ENCODE measurements around the gene BFSP1. TPM values are rescaled to one million over a fixed set of nuclear protein-coding genes. Genes with fewer than 3 reads are reported as not detected.

The BFSP1 gene
- total RNA-seq, 1 donor, result 2.9 TPM

GRCh38 chr20:17522528-17522927 lies 8.7 kb downstream of the BFSP1 start:
- H3K4me2 ChIP-seq (ENCODE audit: insufficient read depth, low read length), result no peak overlapping the region
- TF ChIP-seq CTCF (IDR thresholded peaks at IDR 0.05; ENCODE audit: extremely low read depth, low read depth, low read length), result no peak
- no peaks in the 10 kb centered on the region for H3K36me3 ChIP-seq (ENCODE audit: insufficient read depth, low read length)
- no peaks in the 10 kb centered on the region for H3K9me3 ChIP-seq (ENCODE audit: low read depth, low read length)
- no peak overlapping the region for H3K27ac ChIP-seq (ENCODE audit: low read depth, low read length)
- no peaks in the 10 kb centered on the region for H3K4me1 ChIP-seq (ENCODE audit: insufficient read depth, low read length)
- no peak for DNase-seq (ENCODE audit: insufficient read length, low spot score, missing footprints)
- H3K4me3 ChIP-seq (ENCODE audit: insufficient read depth, low read length), result no peak overlapping the region
- no peak overlapping the region for H2AFZ ChIP-seq (ENCODE audit: low read length)
- H4K20me1 ChIP-seq (ENCODE audit: insufficient read depth, low read length), result no peaks in the 10 kb centered on the region
- peaks cover 7% of the 10 kb centered on the region for H3K27me3 ChIP-seq (ENCODE audit: insufficient read depth, low read length)
- no peaks in the 10 kb centered on the region for H3K79me2 ChIP-seq (ENCODE audit: insufficient read depth, low read length)

GRCh38 chr20:17520583-17520982 lies 10.6 kb downstream of the BFSP1 start:
- H3K4me2 ChIP-seq (ENCODE audit: insufficient read depth, low read length), result no peak overlapping the region
- no peaks in the 10 kb centered on the region for H3K36me3 ChIP-seq (ENCODE audit: insufficient read depth, low read length)
- TF ChIP-seq CTCF (IDR thresholded peaks at IDR 0.05; ENCODE audit: extremely low read depth, low read depth, low read length), result no peak
- H3K27me3 ChIP-seq (ENCODE audit: insufficient read depth, low read length), result peaks cover 5% of the 10 kb centered on the region
- H3K4me3 ChIP-seq (ENCODE audit: insufficient read depth, low read length), result no peak overlapping the region
- H3K27ac ChIP-seq (ENCODE audit: low read depth, low read length), result no peak overlapping the region
- no peaks in the 10 kb centered on the region for H3K79me2 ChIP-seq (ENCODE audit: insufficient read depth, low read length)
- DNase-seq (ENCODE audit: insufficient read length, low spot score, missing footprints), result no peak
- H4K20me1 ChIP-seq (ENCODE audit: insufficient read depth, low read length), result no peaks in the 10 kb centered on the region
- peak overlapping the region; percentile 42 for H2AFZ ChIP-seq (ENCODE audit: low read length)
- H3K9me3 ChIP-seq (ENCODE audit: low read depth, low read length), result no peaks in the 10 kb centered on the region
- H3K4me1 ChIP-seq (ENCODE audit: insufficient read depth, low read length), result no peaks in the 10 kb centered on the region

- Histone ChIP-seq H3K4me1 (ENCODE audit: insufficient read depth, low read length) (no peaks in the 10 kb centered on the region), H3K4me3 (ENCODE audit: insufficient read depth, low read length) (no peak overlapping the region), H4K20me1 (ENCODE audit: insufficient read depth, low read length) (no peaks in the 10 kb centered on the region), H3K9me3 (ENCODE audit: low read depth, low read length) (no peaks in the 10 kb centered on the region), H3K4me2 (ENCODE audit: insufficient read depth, low read length) (no peak overlapping the region), H3K27me3 (ENCODE audit: insufficient read depth, low read length) (no peaks in the 10 kb centered on the region), H3K27ac (ENCODE audit: low read depth, low read length) (no peak overlapping the region), H2AFZ (ENCODE audit: low read length) (no peak overlapping the region), H3K36me3 (ENCODE audit: insufficient read depth, low read length) (no peaks in the 10 kb centered on the region), H3K79me2 (ENCODE audit: insufficient read depth, low read length) (no peaks in the 10 kb centered on the region)
- no peak for DNase-seq (ENCODE audit: insufficient read length, low spot score, missing footprints)
- TF ChIP-seq CTCF (IDR thresholded peaks at IDR 0.05; ENCODE audit: extremely low read depth, low read depth, low read length), result no peak
Observed at GRCh38 chr20:17519606-17520285, 11.4 kb downstream of the BFSP1 start.

- H2AFZ ChIP-seq (ENCODE audit: low read length), result peak overlapping the region; percentile 20
- H3K4me3 ChIP-seq (ENCODE audit: insufficient read depth, low read length), result no peak overlapping the region
- H3K79me2 ChIP-seq (ENCODE audit: insufficient read depth, low read length), result no peaks in the 10 kb centered on the region
- H3K4me2 ChIP-seq (ENCODE audit: insufficient read depth, low read length), result no peak overlapping the region
- H3K27me3 ChIP-seq (ENCODE audit: insufficient read depth, low read length), result no peaks in the 10 kb centered on the region
- no peak for TF ChIP-seq CTCF (IDR thresholded peaks at IDR 0.05; ENCODE audit: extremely low read depth, low read depth, low read length)
- no peaks in the 10 kb centered on the region for H4K20me1 ChIP-seq (ENCODE audit: insufficient read depth, low read length)
- H3K36me3 ChIP-seq (ENCODE audit: insufficient read depth, low read length), result no peaks in the 10 kb centered on the region
- DNase-seq (ENCODE audit: insufficient read length, low spot score, missing footprints), result peak; percentile 90
- no peaks in the 10 kb centered on the region for H3K4me1 ChIP-seq (ENCODE audit: insufficient read depth, low read length)
- H3K9me3 ChIP-seq (ENCODE audit: low read depth, low read length), result no peaks in the 10 kb centered on the region
- H3K27ac ChIP-seq (ENCODE audit: low read depth, low read length), result no peak overlapping the region
Observed at GRCh38 chr20:17518339-17519052, 12.7 kb downstream of the BFSP1 start.

Measured in osteoblast (primary cell).